Measurements from ENCODE around the gene LBR.

DNA sequence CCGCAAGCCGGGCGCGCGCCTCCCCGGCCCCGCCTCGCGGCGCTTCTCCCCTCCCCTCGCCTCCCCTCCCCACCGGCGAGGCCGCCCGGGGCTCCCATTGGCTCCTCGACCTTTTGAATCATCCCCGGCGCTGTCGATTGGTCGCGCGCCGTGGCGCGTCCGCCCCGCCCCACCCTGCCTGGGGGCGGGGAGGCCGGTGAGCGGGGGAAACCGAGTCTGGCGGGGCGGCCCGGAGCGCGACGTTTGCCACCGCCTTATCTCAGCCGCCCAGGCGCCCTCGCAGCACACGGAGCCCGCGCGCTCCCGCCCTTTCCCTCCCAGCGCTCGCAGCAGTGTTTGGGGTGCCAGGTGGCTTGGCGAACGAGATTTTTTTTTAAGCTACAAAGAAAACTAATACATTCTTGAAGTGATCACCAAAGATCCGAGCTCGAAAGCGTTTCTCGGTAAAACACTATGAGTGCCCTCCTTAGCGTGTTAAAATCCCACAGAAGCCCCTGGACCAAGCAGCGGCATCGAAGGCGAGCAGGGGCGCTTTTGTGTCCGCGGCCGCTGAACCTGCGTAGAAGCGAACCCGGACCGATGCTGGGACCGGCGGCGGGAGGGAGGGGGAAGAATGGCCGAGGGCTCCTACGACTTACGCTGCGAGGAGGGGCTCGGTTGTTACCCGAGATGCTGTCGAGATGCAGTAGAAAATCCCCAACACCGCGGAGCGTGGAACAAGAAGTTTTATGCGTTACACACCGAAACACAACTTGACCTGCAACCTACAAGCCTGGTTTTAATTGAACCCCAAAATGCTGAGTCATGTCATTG lies 436 bp upstream of the LBR start:
- TF ChIP-seq, protein P1, sequence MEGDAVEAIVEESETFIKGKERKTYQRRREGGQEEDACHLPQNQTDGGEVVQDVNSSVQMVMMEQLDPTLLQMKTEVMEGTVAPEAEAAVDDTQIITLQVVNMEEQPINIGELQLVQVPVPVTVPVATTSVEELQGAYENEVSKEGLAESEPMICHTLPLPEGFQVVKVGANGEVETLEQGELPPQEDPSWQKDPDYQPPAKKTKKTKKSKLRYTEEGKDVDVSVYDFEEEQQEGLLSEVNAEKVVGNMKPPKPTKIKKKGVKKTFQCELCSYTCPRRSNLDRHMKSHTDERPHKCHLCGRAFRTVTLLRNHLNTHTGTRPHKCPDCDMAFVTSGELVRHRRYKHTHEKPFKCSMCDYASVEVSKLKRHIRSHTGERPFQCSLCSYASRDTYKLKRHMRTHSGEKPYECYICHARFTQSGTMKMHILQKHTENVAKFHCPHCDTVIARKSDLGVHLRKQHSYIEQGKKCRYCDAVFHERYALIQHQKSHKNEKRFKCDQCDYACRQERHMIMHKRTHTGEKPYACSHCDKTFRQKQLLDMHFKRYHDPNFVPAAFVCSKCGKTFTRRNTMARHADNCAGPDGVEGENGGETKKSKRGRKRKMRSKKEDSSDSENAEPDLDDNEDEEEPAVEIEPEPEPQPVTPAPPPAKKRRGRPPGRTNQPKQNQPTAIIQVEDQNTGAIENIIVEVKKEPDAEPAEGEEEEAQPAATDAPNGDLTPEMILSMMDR (optimal IDR thresholded peaks at IDR 0.05 in 1 of 3, IDR thresholded peaks at IDR 0.05 in 1 of 3, conservative IDR thresholded peaks at IDR 0.05 in 1 of 3; ENCODE audit: extremely low read depth in 1 of 3, insufficient read depth in 2 of 3, low read length in 3 of 3): no peak
- TF ChIP-seq EZH2 (IDR thresholded peaks at IDR 0.05; ENCODE audit: low read length): no peak
